Regular cardiac myocyte (primary cell): Measurements from ENCODE around the gene TEX22. TPM values are rescaled to one million over a fixed set of nuclear protein-coding genes. Genes with fewer than 3 reads are reported as not detected.

ENCODE experiments used
- total RNA-seq: library from RNA; depleted of rRNA; stranded (reverse); fragments of >200 nt; gene quantifications from 2 replicates; pipeline ENCODE4 v1.2.3, GENCODE V29; 2014

The TEX22 gene
- 0.19 and 0.28 TPM in 2 replicates for total RNA-seq

GRCh38 chr14:105398044-105398725 is at the start of gene TEX22:
TSS of gene TEX22 (plus strand) at chr14:105398538. CDS start at chr14:105399341, 803 bp downstream.

DNA sequence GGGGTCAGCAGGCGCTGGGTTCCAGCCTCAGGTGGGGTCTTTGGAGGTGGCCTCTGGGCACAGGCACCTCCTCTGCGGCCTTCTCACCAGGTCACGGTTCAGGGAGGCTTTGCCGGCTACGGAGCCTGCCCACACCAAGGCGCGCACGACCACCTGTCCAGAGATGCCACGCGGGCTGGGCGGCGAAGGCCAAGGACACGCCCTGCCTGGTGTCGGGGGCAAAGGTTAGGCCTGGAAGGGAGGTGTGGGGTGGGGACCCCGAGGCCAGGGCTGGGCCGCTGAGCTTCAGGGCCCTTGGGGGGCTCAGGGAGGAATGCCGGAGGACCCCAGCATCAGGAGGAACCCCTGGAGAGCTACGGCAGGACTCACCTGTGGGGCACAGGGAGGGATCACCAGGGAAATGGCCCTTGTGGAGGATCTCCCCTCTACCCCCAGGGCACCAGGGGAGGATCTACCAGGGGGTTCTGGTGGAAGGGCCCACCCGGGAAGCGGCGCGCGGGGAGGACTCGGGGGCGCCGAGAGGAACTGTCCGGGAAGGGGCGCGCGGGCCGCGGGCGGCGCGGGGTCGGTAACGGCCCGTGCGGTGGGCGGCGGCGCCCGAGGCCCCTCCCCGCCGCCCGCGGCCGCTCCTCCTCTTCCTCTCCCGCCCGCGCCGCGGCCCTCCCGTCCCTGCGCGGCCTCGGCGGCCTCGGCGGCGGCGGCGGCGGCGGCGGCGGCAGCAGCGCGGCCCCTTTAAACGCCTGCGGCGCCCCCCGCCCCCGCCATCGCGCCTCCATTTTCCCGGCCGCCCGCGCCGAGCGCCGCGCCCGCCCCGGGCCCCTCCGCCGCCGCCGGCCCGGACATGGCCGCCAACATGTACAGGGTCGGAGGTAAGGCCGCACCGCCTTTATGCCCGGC is 21.1 kb downstream of the TEX22 start, which contains the start of gene MTA1:
TSS of gene MTA1 (plus strand) at position 633 of the 897 bp plus-strand sequence. CDS start at position 842, 209 bp downstream.

Other genes starting within 250 kb of the TEX22 start
- 0.58 and 1.1 TPM in 2 replicates for gene JAG2, start 229.8 kb upstream of the TEX22 start, total RNA-seq
- gene NUDT14, start 217.2 kb upstream of the TEX22 start, total RNA-seq: 8.2 and 10.4 TPM in 2 replicates
- 40.6 and 60.4 TPM in 2 replicates for gene BTBD6, start 150.0 kb upstream of the TEX22 start, total RNA-seq
- gene BRF1, start 97.5 kb upstream of the TEX22 start, total RNA-seq: 26.5 and 35.9 TPM in 2 replicates
- gene PACS2, start 83.8 kb upstream of the TEX22 start, total RNA-seq: 27.8 and 40.6 TPM in 2 replicates
- gene MTA1, start 21.3 kb downstream of the TEX22 start, total RNA-seq: 26.3 and 32.4 TPM in 2 replicates
- gene CRIP2, start 76.3 kb downstream of the TEX22 start, total RNA-seq: 35.2 and 70.4 TPM in 2 replicates
- gene CRIP1, start 88.3 kb downstream of the TEX22 start, total RNA-seq: 0.28 and 5.4 TPM in 2 replicates
- 3.9 and 15.1 TPM in 2 replicates for gene TEDC1, start 92.7 kb downstream of the TEX22 start, total RNA-seq
- gene TMEM121, start 128.0 kb downstream of the TEX22 start, total RNA-seq: 5.0 and 12.7 TPM in 2 replicates